22Rv1 (cell line): ENCODE data around the gene ZNF621.

Source experiments
- ZFX ChIP-seq: fragments of 450-650 bp; IDR thresholded peaks from 2 replicates; pipeline ENCODE4 v1.6.1; 2017; ENCODE audit warnings: antibody characterized with exemption, borderline replicate concordance
- TF ChIP-seq, protein P1 (sequence below): fragments of 450-650 bp; IDR thresholded peaks from 2 replicates; pipeline ENCODE4 v1.5.1; 2017; ENCODE audit warnings: mild to moderate bottlenecking

DNA sequence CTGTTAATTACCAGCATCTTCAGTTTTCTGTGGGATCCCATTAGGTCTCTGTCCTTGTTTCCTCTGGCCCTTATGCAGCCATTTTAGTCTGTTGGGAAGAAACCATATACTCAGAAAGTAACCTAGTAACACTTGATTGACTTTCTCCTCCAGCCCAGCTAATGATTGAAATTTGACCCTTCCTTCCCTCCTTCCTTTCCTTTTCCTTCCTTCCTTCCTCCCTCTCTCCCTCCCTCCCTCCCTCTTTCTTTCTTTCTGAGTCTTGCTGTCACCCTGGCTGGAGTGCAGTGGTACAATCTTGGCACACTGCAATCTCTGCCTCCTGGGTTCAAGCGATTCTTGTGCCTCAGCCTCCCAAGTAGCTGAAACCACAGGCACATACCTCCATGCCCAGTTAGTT, 24.8 kb upstream of the ZNF621 start:
- TF ChIP-seq, protein P1, sequence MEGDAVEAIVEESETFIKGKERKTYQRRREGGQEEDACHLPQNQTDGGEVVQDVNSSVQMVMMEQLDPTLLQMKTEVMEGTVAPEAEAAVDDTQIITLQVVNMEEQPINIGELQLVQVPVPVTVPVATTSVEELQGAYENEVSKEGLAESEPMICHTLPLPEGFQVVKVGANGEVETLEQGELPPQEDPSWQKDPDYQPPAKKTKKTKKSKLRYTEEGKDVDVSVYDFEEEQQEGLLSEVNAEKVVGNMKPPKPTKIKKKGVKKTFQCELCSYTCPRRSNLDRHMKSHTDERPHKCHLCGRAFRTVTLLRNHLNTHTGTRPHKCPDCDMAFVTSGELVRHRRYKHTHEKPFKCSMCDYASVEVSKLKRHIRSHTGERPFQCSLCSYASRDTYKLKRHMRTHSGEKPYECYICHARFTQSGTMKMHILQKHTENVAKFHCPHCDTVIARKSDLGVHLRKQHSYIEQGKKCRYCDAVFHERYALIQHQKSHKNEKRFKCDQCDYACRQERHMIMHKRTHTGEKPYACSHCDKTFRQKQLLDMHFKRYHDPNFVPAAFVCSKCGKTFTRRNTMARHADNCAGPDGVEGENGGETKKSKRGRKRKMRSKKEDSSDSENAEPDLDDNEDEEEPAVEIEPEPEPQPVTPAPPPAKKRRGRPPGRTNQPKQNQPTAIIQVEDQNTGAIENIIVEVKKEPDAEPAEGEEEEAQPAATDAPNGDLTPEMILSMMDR = no peak
- no peak for TF ChIP-seq ZFX
